SHP77 (cell line): Measurements from ENCODE around the gene SLC66A1.
"Not testable (repeated sequence)": the region's sequence is repeated elsewhere in the genome, so short reads cannot be mapped to it uniquely, and the experiment has no call there.

Source experiments
- DNase-seq, 2 experiments: peaks; one replicate each; lab custom pipeline; 2025; lab: John Stamatoyannopoulos, UW

The SLC66A1 gene

DNA sequence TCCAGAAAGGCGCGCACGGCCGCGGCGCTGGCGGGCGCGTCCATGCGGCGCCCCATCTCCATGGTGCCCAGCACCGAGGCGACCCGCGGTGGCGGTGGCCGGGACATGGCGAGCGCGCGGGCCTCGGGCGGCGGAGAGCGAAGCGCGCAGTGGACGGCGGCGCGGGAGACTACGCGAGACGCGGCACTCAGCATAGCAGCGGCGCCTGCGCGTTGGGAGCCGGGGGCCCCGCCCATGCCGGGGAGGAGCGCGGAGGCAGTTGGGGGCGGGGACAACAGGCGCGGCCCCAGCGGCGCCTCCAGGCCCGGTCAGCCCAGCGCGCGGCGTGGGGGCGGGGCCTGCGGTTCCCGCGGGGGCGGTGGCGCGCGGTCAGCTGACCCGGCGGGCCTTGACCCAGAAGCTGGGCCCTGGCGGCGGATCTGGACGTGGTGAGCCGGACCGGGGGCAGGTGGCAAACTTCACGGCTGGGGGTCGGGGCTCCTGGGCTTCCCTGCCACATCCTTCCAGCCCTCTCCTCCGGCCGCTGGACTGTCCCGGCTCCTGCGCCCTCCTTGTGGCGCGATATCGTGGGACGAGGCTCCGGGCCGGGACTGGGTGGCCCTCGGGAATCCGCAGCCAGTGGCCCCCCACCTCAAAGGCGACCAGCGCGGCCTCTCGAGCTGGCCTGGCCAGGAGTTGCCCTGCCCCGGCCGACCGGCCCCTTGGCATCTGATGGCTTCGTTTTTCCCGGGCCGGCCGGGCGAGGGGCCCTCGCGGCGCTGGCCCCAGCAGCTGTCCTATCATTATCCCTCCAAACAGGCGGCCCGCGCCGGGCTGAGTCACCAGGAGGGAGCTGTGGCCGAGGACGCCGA, at the start of gene SLC66A1, which contains the start of gene AKR7A2:
Gene SLC66A1, plus strand, starts transcription at position 396 of the 851 bp plus-strand sequence. CDS start 5,352 bp downstream, outside the sequence.
Gene AKR7A2, minus strand, starts transcription at position 214 of the 851 bp plus-strand sequence. Its CDS starts 20 bp downstream, at position 194.
- DNase-seq = peak; percentile 75 to 82

- DNase-seq = no peak
These were observed 49.4 kb upstream of the SLC66A1 start for GRCh38 chr1:19262744-19263143.

GRCh38 chr1:19268445-19268844, 43.7 kb upstream of the SLC66A1 start:
- DNase-seq = no peak

DNA sequence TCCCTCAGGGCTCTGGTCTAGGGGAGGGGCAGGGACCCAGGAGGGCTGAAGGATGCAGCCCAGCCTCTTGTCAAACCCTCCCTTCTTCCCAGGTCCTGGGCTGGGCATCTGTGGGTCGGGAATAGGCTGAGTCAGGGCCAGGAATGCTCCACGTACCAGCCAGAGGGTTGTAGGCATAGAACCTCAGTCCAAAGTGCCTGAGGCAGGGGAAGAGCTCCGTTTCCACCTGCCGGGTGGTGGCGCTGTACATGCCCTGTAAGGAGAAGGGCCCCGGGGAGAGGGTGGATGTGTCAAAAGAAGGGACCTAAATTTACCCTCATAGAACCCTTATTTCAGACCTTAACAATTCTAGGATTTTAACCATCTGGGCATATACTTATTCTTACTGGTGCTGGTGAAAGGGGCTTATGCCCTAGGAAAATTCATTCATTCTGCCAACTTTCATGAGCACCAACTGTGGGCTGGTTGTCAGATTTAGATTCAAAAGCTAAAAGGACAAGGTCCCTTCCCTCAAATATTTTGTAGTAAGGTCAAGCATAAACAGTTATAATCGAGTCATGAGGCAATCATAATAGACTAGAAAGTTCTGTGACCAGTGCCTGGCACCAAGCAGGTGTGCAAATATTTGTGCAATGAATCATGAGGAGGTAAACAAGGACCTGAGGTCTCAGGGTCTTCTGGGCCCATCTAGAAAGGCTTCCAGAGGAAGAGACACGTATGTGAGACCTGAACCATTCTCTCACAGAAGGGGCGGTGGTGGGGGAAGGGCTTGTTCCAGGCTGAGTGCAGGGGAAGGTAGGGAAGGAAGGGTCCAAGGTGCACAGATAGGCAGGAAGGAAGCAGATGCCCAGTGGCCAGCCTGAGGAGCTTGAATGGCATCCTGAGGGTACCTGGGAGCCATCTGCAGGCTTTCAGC, 42.4 kb upstream of the SLC66A1 start:
- DNase-seq = not testable (repeated sequence)

DNA sequence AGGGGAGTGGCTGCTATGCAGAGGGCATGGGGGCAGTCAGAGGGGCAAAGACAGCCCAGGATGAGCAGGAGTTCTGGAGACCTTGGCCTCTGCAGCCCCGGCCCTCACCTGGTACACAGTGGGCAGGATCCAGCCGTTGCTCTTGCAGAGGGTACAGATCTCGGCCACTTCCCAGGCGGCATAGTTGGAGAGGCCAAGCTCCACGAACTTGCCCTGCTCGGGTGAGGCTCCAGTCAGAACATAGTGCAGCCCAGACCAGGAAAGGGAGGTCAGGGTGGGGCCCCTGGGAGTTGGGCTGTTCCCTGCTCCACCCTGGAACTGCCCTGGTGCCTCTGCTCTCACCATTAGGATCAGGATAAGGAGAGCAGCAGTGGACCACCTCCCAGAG, 41.8 kb upstream of the SLC66A1 start:
- DNase-seq = not testable (repeated sequence)

GRCh38 chr1:19272064-19272463, 40.1 kb upstream of the SLC66A1 start:
- DNase-seq = no peak

GRCh38 chr1:19273106-19273843, 38.9 kb upstream of the SLC66A1 start:
- DNase-seq = no peak

GRCh38 chr1:19273844-19274531, 38.1 kb upstream of the SLC66A1 start:
- not testable (repeated sequence) for DNase-seq

GRCh38 chr1:19274636-19275035, 37.5 kb upstream of the SLC66A1 start:
- no peak for DNase-seq

DNA sequence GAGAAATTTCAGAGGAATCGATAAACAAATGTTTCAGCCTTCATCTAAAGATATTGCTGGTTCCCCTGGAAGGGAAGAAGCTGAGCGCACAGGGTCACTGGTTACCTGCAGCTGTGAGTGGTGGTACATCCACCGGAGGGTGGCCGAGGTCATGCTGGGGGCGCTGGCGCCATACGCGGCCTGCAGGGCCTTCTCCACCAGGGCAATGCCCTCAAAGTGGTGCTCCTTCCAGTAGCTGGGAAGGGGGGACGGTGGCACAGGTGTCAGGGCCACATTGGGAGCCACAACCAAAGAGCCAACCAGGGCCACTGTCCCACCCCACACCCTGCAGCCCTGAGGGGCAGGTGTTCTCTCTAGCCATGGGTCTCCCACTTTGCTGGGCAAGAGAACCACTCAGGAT, 28.2 kb upstream of the SLC66A1 start:
- no peak for DNase-seq

- no peak for DNase-seq
These were observed 27.2 kb upstream of the SLC66A1 start for GRCh38 chr1:19284881-19285280.

- DNase-seq = not testable (repeated sequence)
These were observed 26.8 kb upstream of the SLC66A1 start for GRCh38 chr1:19285366-19285765.

- DNase-seq = not testable (repeated sequence)
These were observed 26.3 kb upstream of the SLC66A1 start for GRCh38 chr1:19285807-19286206.

- DNase-seq = peak in 1 of 2 experiments; percentile 13
These were observed 24.5 kb upstream of the SLC66A1 start for GRCh38 chr1:19287436-19288185.

DNA sequence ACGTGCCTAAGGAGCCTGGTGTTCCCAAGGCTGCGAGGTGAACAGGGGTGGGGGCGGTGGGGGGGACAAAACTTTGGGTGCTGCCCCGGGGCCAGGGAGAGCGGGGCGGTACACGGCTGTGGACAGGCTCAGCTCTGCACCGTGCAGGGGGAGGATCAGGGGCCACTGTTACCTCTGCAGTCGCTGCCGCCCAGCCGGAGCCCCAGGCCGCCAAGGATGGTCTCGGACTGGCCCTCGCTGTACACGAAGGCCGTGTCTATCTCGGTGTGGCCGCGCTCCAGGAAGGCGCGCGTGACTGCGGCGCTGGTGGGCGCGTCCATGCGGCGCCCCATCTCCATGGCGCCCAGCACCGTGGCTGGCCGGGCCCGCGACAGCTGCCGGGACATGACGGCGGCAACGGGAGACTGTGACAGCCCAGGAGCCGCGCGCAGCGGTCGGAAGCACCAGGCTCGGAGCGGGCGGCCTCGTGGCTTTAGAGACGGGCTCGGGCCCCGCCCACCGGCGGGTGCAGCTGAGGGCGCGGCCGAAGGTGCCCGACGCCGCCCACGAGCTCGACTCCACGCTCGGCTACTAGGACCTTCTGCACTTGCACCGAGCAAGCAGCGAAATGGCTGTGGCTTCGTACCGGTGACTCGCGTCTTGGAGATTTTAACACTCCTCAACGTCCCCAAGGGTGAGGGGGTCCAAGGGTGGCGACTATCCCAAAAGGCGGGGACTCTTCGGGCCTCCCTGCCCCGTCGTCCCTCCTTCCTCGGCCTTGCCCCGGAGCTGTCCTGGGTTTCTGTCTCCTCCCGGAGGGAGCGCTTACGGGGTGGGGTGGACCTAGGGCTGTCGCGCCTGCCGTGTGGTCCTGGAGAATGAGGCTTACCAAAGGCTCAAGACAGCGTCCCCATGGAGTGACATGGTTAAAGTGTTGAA, 23.5 kb upstream of the SLC66A1 start, which contains the start of gene AKR7A3:
Gene AKR7A3, minus strand, starts transcription at position 447 of the 918 bp plus-strand sequence. Its CDS starts 61 bp downstream, at position 386.
- peak; percentile 60 to 82 for DNase-seq

- DNase-seq = no peak
These were observed 22.9 kb upstream of the SLC66A1 start for GRCh38 chr1:19289244-19289643.

DNA sequence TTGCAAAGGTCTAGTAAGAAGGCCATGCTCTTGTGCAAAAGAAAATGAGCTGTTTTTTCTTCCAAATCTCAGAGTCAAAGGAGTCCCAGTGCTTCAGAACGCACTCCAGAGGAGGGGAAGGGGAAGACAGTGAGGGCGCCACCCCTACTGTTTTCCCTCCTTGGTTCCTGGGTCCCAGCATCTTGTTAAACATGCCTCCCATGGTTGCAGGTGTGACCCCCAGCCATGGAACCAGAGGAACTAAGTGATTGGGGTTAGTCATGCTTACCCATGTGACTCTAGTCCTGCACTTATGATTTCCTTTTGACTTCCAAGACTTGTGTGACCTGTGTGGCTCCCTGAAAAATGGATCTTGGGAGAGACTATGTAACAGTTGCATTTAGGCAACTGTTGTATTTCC, 17.5 kb upstream of the SLC66A1 start:
- no peak for DNase-seq

DNA sequence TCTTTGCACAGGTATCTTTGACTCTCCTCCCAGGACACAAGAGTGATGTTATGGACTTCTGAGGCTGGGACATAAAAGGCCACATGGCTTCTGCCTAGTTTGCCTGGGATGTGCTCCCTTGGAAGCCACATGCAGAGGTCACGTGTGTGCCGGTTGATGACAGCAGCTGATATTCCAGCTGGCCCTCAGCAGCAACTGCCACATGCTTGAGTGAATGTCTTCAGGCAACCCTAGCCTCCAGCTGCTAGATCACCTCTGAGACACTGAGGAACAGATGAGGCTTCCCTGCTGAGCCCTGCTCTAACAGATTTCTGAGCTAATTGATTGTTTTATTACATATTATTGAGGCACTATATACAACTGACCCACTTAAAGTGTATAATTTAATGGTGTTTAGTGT, 11.9 kb upstream of the SLC66A1 start:
- DNase-seq = peak; percentile 31 to 34

DNA sequence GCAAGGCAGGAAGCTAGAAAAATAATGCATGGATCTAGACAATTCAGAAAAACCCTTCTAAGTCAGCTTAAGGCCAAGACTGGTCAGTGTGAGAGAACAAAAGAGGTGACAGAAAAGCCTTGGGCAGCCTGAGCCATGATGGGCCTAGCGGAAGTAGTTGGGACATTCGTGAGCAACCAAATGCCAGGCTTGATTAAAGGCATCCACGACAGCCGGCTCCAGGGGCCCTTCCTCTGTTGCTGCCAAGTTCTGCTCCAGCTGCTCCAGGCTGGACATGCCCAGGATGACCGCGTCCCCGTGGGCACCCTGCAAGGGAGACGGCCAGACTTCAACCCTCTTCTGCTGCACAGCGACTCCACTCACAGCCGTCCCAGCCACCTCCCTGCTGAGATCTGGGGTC, 8.0 kb upstream of the SLC66A1 start:
- DNase-seq = not testable (repeated sequence)
